ENCODE measurements around the gene MMRN1.

Gene MMRN1

GRCh38 chr4:89909889-89910288 lies 15.2 kb downstream of the MMRN1 start:
- DNase-seq, result no peak

DNA sequence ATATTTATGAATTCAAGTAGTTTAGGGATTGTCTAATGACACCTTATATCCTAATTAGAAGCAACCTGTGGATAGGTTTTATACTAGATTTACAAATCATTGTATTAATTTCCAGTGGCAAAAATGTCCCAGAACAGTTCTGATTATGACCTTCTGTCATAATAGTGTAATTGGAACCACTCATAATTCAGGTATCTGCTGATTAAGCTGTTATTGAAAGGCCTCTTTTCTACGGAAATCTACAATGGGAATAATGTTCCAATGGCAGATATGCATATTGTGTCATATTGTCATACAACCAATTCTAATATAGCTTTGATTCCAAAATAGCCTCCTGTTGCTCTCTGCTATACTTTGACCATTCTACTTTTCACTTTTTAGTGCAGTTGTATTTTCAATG lies 19.0 kb downstream of the MMRN1 start:
- no peak for DNase-seq

GRCh38 chr4:89914609-89915550 lies 20.2 kb downstream of the MMRN1 start:
- DNase-seq, result no peak

DNA sequence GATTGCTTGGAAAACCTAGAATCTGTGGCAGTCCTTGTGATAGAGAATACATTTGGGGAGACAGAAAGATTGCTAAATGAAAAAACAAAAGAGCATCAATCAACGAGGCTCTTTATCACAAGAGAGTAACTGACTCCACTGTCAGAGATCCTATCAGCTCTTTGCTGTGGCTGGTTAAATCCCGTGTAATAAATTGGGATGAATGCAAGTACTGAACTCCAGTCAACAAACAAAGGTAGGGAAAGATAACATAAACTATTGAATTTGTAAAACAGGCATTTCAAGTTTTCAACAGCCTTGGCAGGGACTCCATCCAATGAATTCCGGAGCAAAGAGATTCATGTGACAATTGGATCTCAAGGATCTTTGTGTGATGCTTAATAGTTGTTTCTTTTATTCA lies 21.3 kb downstream of the MMRN1 start:
- no peak for DNase-seq

GRCh38 chr4:89922848-89923416 lies 28.3 kb downstream of the MMRN1 start:
- DNase-seq, result no peak

GRCh38 chr4:89928838-89929237 lies 34.2 kb downstream of the MMRN1 start:
- DNase-seq, result no peak

DNA sequence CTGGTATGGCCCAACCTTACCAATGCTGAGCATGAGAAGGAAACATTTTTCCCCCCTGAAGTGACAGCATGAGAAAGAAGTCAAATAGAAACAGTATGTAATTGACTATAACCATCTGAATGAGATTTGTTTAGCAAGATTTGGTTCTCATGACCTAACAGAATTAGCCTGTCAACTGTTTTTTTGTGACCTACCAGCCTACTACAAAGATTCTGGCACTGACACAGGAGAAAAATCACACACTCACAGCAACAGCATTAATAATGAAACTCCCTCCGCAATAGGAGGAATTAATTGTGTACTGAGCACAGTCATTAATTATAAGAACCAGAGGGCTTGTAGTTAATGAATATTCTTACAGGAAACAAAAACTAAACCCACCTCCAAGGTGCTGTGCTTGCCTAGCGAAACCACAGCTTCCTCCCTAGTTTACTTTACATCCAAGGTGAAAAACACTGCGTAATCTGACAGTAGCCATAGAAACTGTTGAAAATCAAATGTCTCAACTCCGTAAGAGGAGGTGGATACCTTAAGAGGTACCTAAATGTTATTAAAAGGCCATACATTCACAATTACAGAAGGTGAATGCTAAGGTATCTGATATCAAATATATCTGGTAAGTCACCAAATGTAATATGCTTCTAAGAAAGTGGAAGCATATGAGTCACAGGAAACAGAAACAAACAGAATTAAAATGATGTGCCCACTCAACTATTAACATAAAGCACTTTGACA lies 34.9 kb downstream of the MMRN1 start:
- no peak for DNase-seq

- DNase-seq, result no peak
Measured at GRCh38 chr4:89939546-89939945, 44.9 kb downstream of the MMRN1 start.

- no peak for DNase-seq
Measured at GRCh38 chr4:89939994-89940393, 45.3 kb downstream of the MMRN1 start.

- DNase-seq, result no peak
Measured at GRCh38 chr4:89942811-89943210, 48.2 kb downstream of the MMRN1 start.

- no peak for DNase-seq
Measured at GRCh38 chr4:89949782-89950387, 55.2 kb downstream of the MMRN1 start.

- no peak for DNase-seq
Measured at GRCh38 chr4:89952458-89952857, 57.8 kb downstream of the MMRN1 start.

DNA sequence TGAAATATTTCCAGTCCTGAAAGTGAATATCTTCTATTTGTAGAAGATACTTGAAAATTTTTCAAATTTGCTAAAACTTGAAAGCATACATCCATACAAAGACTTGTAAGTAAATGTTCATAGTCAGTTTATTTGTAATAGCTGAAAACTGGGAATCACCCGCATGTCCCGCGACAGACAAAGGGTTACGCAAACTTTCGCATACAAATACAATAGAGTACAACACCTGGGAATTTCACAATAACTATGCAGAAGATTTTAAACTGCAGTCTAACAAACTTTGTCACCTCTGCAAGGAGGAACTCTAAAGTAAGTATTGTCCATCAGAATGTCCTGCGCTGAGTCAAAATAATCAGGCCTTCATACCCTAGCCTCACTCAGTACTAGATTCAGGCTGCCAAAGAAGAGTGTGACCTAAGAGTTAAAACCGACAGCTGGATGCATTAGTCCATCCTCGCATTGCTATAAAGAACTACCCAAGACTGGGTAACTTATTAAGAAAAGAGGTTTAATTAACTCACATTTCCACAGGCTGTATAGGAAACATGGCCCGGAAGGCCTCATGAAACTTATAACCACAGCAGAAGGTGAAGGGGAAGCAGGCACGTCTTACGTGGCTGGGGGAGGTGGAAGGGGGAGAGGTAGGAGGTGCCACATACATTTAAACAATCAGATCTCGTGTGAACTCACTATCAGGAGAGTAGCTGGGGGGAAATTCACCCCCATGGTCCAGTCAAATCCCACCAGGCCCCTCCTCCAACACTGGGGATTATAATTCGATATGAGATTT lies 60.4 kb downstream of the MMRN1 start:
- DNase-seq, result no peak

DNA sequence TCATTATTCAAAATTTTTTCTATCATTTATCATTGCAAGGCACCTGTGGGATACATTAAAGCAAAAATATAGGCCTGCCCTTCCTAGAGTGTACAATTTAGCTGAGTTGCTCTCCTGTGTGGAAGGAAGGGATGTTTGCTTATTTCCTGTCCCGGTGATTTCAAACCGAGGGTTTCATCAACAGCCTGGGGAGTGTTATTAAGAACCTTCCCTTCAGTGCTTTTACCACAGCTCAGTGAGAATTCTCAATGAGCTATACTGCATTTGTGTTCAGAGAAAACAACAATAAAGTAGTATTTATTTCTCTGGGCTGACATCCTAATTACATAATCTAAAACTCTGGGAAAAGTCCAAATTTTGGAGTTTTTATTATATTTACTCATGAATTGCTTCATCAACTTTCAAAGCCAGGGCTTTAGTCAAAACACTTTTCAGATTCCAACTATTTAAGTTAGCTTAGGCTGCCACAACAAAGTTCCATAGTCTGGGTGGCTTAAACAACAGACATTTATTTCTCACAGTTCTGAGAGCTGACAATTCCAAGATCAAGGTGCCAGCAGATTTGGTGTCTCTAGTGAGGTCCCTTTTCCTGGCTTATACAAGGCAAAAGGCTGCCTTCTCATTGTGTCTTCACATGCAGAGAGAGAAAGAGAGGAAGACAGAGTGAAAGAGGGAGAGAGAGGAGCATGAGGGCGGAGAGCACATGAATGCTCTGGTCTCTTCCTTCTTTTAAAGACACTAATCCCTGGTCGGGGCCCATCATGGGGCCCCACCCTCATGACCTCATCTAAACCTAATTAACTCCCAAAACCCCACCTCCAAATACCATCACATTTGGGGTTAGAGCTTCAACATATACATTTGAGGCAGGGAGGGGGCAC lies 62.6 kb downstream of the MMRN1 start:
- no peak for DNase-seq

DNA sequence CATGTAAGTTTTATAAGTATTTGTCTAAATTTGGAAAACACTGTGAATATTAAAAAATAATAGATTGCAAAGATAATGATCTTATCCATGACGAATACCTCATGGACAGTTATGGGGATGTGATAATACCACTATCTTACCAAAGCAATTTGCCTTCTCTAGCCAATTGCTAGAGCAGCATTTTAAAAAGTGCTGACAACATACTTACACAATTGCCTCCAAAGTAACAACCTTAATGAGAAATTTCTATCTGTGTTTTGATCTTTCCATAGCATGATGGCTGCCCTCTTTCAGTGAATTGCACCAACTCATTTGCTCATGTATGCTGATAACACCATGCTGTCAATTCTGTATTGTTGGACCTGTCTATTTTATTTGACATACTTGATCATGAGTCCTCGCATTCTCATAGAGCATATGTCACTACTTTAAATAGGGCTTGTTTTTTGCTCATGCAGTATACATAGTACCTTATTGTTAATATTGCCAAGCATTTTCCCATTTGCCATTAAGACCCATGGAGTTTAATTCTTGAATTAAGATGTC lies 87.2 kb downstream of the MMRN1 start:
- DNase-seq, result no peak

GRCh38 chr4:89988268-89988667 lies 93.6 kb downstream of the MMRN1 start:
- no peak for DNase-seq

- DNase-seq, result no peak
Measured at GRCh38 chr4:89992744-89993143, 98.1 kb downstream of the MMRN1 start.

DNA sequence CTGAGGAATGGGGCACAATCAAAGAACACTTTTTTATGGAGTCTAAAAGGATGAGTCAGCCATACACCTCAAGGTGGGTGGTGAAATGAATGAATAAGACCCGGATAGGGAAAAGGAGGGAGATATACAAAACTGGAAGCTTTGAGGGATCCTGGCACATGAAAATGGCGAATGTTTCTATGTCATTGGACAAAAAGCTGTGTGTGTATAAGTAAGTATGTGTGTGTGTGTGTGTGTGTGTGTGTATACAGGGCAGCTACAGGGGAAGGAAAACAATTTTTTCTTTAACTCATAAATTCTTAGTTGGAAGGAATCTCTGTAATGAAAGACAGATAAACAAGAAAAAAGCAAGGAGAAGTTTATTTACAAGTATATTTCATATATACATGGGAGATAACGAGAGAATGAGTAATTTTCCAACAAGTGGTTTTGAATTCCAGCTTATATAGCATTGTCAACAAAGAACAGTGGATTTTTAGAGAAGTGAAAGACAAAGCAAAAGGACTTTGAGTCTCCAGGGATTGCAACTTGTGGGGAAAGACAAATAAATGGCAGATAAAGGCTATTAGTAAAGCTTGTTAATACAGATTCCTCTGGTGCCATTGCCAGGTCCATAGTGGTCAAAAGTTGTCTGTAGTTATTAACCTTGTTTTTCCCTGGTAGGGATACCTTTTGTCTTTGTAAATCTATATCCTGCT lies 99.7 kb downstream of the MMRN1 start:
- DNase-seq, result no peak

DNA sequence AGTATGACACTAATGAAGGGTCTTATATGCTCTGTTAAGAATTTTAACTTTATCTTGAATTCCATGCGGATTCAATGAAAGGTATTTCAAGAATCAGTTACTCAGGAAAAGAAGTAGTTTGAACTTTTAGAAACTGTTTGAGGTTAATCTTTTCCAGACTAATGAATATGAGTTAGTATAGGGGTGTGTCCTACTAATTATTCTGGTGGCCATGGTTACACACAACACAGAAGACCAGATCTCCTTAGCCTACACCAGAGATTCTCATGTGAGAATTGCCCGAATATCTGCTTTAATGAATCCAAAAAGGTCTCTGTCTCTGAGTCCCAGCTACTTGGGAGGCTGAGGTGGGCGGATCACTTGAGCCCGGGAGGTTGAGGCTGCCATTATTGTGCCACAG lies 100.4 kb downstream of the MMRN1 start:
- DNase-seq, result no peak

DNA sequence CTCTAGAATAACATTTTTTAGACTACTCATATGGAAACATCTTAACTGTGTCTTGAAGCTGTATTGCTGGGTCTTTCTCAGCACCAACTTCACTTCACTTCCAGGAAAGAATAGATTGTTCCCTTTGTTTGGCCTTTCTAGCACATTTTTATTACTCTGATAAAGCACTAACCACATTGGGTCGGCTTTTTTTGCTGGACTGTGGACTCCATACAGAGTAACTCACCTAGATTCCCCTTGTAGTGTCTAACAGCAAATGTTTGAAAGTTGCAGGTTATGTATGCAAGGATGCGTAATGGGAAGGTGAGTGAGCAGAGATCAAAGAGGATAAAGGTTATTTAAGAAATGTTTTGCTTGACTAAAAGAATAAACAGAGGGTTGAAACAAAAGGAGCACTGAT lies 101.2 kb downstream of the MMRN1 start:
- DNase-seq, result no peak

Data from RPMI8226 (cell line).